Measurements from ENCODE around the gene TSPYL1.

DNA sequence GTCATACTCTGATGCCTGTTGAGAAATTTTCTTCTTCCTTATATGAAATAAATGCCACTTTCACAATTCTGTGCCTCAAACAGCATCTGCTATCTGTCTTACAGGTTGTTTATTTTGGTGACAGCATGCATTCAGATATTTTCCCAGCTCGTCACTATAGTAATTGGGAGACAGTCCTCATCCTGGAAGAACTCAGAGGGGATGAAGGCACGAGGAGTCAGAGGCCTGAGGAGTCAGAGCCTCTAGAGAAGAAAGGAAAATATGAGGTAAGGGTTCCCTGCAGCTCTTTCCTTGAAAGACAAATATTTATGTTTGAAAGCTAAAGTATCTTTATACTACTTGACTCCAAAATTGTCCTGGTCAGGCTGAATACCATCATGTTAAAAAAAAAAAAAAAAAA, 41.6 kb downstream of the TSPYL1 start:
- TF ChIP-seq, protein P1, sequence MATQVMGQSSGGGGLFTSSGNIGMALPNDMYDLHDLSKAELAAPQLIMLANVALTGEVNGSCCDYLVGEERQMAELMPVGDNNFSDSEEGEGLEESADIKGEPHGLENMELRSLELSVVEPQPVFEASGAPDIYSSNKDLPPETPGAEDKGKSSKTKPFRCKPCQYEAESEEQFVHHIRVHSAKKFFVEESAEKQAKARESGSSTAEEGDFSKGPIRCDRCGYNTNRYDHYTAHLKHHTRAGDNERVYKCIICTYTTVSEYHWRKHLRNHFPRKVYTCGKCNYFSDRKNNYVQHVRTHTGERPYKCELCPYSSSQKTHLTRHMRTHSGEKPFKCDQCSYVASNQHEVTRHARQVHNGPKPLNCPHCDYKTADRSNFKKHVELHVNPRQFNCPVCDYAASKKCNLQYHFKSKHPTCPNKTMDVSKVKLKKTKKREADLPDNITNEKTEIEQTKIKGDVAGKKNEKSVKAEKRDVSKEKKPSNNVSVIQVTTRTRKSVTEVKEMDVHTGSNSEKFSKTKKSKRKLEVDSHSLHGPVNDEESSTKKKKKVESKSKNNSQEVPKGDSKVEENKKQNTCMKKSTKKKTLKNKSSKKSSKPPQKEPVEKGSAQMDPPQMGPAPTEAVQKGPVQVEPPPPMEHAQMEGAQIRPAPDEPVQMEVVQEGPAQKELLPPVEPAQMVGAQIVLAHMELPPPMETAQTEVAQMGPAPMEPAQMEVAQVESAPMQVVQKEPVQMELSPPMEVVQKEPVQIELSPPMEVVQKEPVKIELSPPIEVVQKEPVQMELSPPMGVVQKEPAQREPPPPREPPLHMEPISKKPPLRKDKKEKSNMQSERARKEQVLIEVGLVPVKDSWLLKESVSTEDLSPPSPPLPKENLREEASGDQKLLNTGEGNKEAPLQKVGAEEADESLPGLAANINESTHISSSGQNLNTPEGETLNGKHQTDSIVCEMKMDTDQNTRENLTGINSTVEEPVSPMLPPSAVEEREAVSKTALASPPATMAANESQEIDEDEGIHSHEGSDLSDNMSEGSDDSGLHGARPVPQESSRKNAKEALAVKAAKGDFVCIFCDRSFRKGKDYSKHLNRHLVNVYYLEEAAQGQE (IDR thresholded peaks at IDR 0.05; ENCODE audit: insufficient replicate concordance, low read depth): no peak
- TF ChIP-seq, protein P2, sequence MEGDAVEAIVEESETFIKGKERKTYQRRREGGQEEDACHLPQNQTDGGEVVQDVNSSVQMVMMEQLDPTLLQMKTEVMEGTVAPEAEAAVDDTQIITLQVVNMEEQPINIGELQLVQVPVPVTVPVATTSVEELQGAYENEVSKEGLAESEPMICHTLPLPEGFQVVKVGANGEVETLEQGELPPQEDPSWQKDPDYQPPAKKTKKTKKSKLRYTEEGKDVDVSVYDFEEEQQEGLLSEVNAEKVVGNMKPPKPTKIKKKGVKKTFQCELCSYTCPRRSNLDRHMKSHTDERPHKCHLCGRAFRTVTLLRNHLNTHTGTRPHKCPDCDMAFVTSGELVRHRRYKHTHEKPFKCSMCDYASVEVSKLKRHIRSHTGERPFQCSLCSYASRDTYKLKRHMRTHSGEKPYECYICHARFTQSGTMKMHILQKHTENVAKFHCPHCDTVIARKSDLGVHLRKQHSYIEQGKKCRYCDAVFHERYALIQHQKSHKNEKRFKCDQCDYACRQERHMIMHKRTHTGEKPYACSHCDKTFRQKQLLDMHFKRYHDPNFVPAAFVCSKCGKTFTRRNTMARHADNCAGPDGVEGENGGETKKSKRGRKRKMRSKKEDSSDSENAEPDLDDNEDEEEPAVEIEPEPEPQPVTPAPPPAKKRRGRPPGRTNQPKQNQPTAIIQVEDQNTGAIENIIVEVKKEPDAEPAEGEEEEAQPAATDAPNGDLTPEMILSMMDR (IDR thresholded peaks at IDR 0.05; ENCODE audit: insufficient read depth, low read length): no peak
- TF ChIP-seq POLR2AphosphoS5 (IDR thresholded peaks at IDR 0.05; ENCODE audit: low read depth): no peak

Data from HL-60 (cell line).